GM12875 (cell line): Measurements from ENCODE around the gene MGAT1.
"Not testable (repeated sequence)": the region's sequence is repeated elsewhere in the genome, so short reads cannot be mapped to it uniquely, and the experiment has no call there.

Experiments used
- H3K4me3 ChIP-seq: one replicate; pipeline ENCODE4 v1.5.1; 2011; ENCODE audit warnings: low read depth, low read length, control low read depth
- CTCF ChIP-seq: IDR thresholded peaks from 2 replicates; pipeline ENCODE4 v1.5.1; 2011; ENCODE audit warnings: low read depth, mild to moderate bottlenecking, control low read depth, inconsistent platforms, low read length, moderate library complexity, borderline replicate concordance; ENCODE audit not compliant: insufficient read depth

Gene MGAT1

GRCh38 chr5:180784497-180785097, 18.0 kb downstream of the MGAT1 start:
- H3K4me3 ChIP-seq, result no peak overlapping the region
- peak; percentile 72 for TF ChIP-seq CTCF

GRCh38 chr5:180783340-180784052, 19.1 kb downstream of the MGAT1 start:
- H3K4me3 ChIP-seq, result no peak overlapping the region
- no peak for TF ChIP-seq CTCF

- no peak for TF ChIP-seq CTCF
- H3K4me3 ChIP-seq, result no peak overlapping the region
Observed at GRCh38 chr5:180782748-180783147, 19.9 kb downstream of the MGAT1 start.

- not testable (repeated sequence) for H3K4me3 ChIP-seq
Observed at GRCh38 chr5:180781900-180782326, 20.7 kb downstream of the MGAT1 start.

GRCh38 chr5:180779985-180780610, 22.5 kb downstream of the MGAT1 start:
- no peak overlapping the region for H3K4me3 ChIP-seq
- no peak for TF ChIP-seq CTCF

- no peak for TF ChIP-seq CTCF
- no peak overlapping the region for H3K4me3 ChIP-seq
Observed at GRCh38 chr5:180777475-180777874, 25.1 kb downstream of the MGAT1 start.

- H3K4me3 ChIP-seq, result no peak overlapping the region
- TF ChIP-seq CTCF, result no peak
Observed at GRCh38 chr5:180776376-180776775, 26.2 kb downstream of the MGAT1 start.
